Trophoblast cell (in vitro differentiated cells and primary cell): ENCODE data around the gene C4A.
A peak's percentile ranks its signal among the peaks of the same experiment; 100 is the strongest.

Source experiments
- DNase-seq, 2 donors: peaks; one replicate each; pipeline ENCODE4 v3.0.0-alpha.2; 2016
- H2AFZ ChIP-seq: 2 replicates; pipeline ENCODE4 v1.6.1; 2013; ENCODE audit warnings: low read length, moderate library complexity, mild to moderate bottlenecking; ENCODE audit not compliant: insufficient read depth, poor library complexity
- H2AK5ac ChIP-seq: 2 replicates; pipeline ENCODE4 v1.6.1; 2013; ENCODE audit warnings: mild to moderate bottlenecking, low read length
- H2BK120ac ChIP-seq: 2 replicates; pipeline ENCODE4 v1.6.1; 2013; ENCODE audit warnings: low read length, mild to moderate bottlenecking, moderate library complexity; ENCODE audit not compliant: insufficient read depth, poor library complexity
- H2BK12ac ChIP-seq: 2 replicates; pipeline ENCODE4 v1.6.1; 2013; ENCODE audit warnings: mild to moderate bottlenecking, low read length, moderate library complexity
- H2BK5ac ChIP-seq: 2 replicates; pipeline ENCODE4 v1.6.1; 2013; ENCODE audit warnings: low read length, low read depth, moderate library complexity, mild to moderate bottlenecking; ENCODE audit not compliant: poor library complexity
- H3K14ac ChIP-seq: 2 replicates; pipeline ENCODE4 v1.6.1; 2013; ENCODE audit warnings: mild to moderate bottlenecking, low read length
- H3K18ac ChIP-seq: 2 replicates; pipeline ENCODE4 v1.6.1; 2013; ENCODE audit warnings: mild to moderate bottlenecking, low read length
- H3K23ac ChIP-seq: 2 replicates; pipeline ENCODE4 v1.6.1; 2013; ENCODE audit warnings: low read length
- H3K27ac ChIP-seq: 2 replicates; pipeline ENCODE4 v1.5.1; 2013; ENCODE audit warnings: low read depth, mild to moderate bottlenecking, inconsistent platforms, low read length, moderate library complexity
- H3K27me3 ChIP-seq: 2 replicates; pipeline ENCODE4 v1.6.1; 2013; ENCODE audit warnings: inconsistent platforms, mild to moderate bottlenecking, low read length, moderate library complexity; ENCODE audit not compliant: insufficient read depth
- H3K36me3 ChIP-seq, 2 experiments: 1 replicate in 1 of 2; 2 replicates in 1 of 2; pipeline ENCODE4 v1.6.1; 2013; ENCODE audit warnings: low read length in 2 of 2, mild to moderate bottlenecking in 2 of 2, moderate library complexity in 1 of 2; ENCODE audit not compliant: insufficient read depth in 2 of 2, control insufficient read depth in 1 of 2
- H3K4ac ChIP-seq: 2 replicates; pipeline ENCODE4 v1.6.1; 2013; ENCODE audit warnings: low read depth, mild to moderate bottlenecking, low read length, moderate library complexity
- H3K4me1 ChIP-seq, 2 experiments: 1 replicate in 1 of 2; 2 replicates in 1 of 2; pipeline ENCODE4 v1.6.1; 2013; ENCODE audit warnings: low read length in 2 of 2, mild to moderate bottlenecking in 2 of 2, moderate library complexity in 1 of 2; ENCODE audit not compliant: insufficient read depth in 2 of 2, control insufficient read depth in 1 of 2
- H3K4me2 ChIP-seq: 2 replicates; pipeline ENCODE4 v1.6.1; 2013; ENCODE audit warnings: inconsistent platforms, mild to moderate bottlenecking, low read length, moderate library complexity
- H3K4me3 ChIP-seq: 2 replicates; pipeline ENCODE4 v1.5.1; 2013; ENCODE audit warnings: mild to moderate bottlenecking, low read depth, low read length, inconsistent platforms
- H3K79me1 ChIP-seq: one replicate; pipeline ENCODE4 v1.6.1; 2013; ENCODE audit warnings: low read length
- H3K79me2 ChIP-seq: 2 replicates; pipeline ENCODE4 v1.6.1; 2013; ENCODE audit warnings: low read length, mild to moderate bottlenecking; ENCODE audit not compliant: control insufficient read depth, insufficient read depth, poor library complexity
- H3K9ac ChIP-seq: 2 replicates; pipeline ENCODE4 v1.6.1; 2013; ENCODE audit warnings: mild to moderate bottlenecking, low read length
- H3K9me3 ChIP-seq: 2 replicates; pipeline ENCODE4 v1.6.1; 2013; ENCODE audit warnings: low read depth, mild to moderate bottlenecking, control low read depth, inconsistent platforms, low read length; ENCODE audit not compliant: insufficient read depth
- H4K12ac ChIP-seq: 2 replicates; pipeline ENCODE4 v1.6.1; 2013; ENCODE audit warnings: low read depth, mild to moderate bottlenecking, low read length, moderate library complexity
- H4K8ac ChIP-seq: 2 replicates; pipeline ENCODE4 v1.6.1; 2013; ENCODE audit warnings: low read depth, mild to moderate bottlenecking, low read length, moderate library complexity
- H4K91ac ChIP-seq: one replicate; pipeline ENCODE4 v1.6.1; 2013; ENCODE audit warnings: low read depth, mild to moderate bottlenecking, low read length, moderate library complexity
- WGBS: extraction: QIAGEN DNeasy Blood & Tissue Kit; methylation state at CpG from one replicate; pipeline ENCODE4 v1.1.7; 2013; ENCODE audit warnings: missing lambda C conversion rate; ENCODE audit not compliant: insufficient read length, insufficient coverage; ENCODE audit errors: extremely low coverage; 5-methylcytosine and 5-hydroxymethylcytosine counted together

C4A gene

GRCh38 chr6:31958741-31959739, 22.8 kb upstream of the C4A start, which contains the start of the genes NELFE and SKIC2:
Gene NELFE, minus strand, starts transcription at chr6:31958971. Its CDS starts 525 bp downstream, at chr6:31958446.
Gene SKIC2, plus strand, starts transcription at chr6:31959175. Its CDS starts 18 bp downstream, at chr6:31959193.
- WGBS = no CpG with 5 or more reads among the region's 59 CpGs

GRCh38 chr6:31961616-31962015, 20.2 kb upstream of the C4A start:
- Histone ChIP-seq H3K4me2 (no peak overlapping the region), H3K4ac (no peak overlapping the region), H3K36me3 (peaks cover 52 to 58% of the 10 kb centered on the region in 2 experiments), H3K79me1 (peaks cover 7% of the 10 kb centered on the region), H3K14ac (no peak overlapping the region), H2AFZ (no peak overlapping the region), H3K4me1 (peaks cover 8 to 11% of the 10 kb centered on the region in 2 experiments), H2AK5ac (no peak overlapping the region), H3K9me3 (no peaks in the 10 kb centered on the region), H3K79me2 (peaks cover 12% of the 10 kb centered on the region), H3K23ac (no peak overlapping the region), H4K12ac (no peak overlapping the region), H2BK12ac (no peak overlapping the region), H3K18ac (no peak overlapping the region), H3K4me3 (no peak overlapping the region), H2BK5ac (no peak overlapping the region), H4K8ac (no peak overlapping the region), H3K27me3 (no peaks in the 10 kb centered on the region), H2BK120ac (no peak overlapping the region), H3K9ac (no peak overlapping the region), H4K91ac (no peak overlapping the region), H3K27ac (no peak overlapping the region)
- no CpG with 5 or more reads among the region's 12 CpGs for WGBS
- DNase-seq = no peak

More at GRCh38 chr6:31958741-31959739, 22.8 kb upstream of the C4A start, which contains the start of the genes NELFE and SKIC2:
- Histone ChIP-seq H3K9me3 (no peaks in the 10 kb centered on the region), H2BK120ac (peak within 1 kb of the TSS; percentile 48), H4K12ac (peak within 1 kb of the TSS; percentile 91), H3K79me1 (peaks cover 7% of the 10 kb centered on the region), H3K9ac (peak within 1 kb of the TSS; percentile 94), H3K23ac (no peak within 1 kb of the TSS), H2AFZ (peak within 1 kb of the TSS; percentile 95), H2BK5ac (peak within 1 kb of the TSS; percentile 51), H4K91ac (peak within 1 kb of the TSS; percentile 89), H3K27ac (peak within 1 kb of the TSS; percentile 48), H3K4me3 (peak within 1 kb of the TSS; percentile 95), H3K14ac (peak within 1 kb of the TSS; percentile 85), H3K27me3 (no peaks in the 10 kb centered on the region), H3K4me2 (peak within 1 kb of the TSS; percentile 82), H3K4me1 (peaks cover 8 to 11% of the 10 kb centered on the region in 2 experiments), H3K18ac (peak within 1 kb of the TSS; percentile 80), H4K8ac (peak within 1 kb of the TSS; percentile 95), H2BK12ac (peak within 1 kb of the TSS; percentile 51), H3K36me3 (peaks cover 52 to 56% of the 10 kb centered on the region in 2 experiments), H3K4ac (peak within 1 kb of the TSS; percentile 93), H2AK5ac (peak within 1 kb of the TSS; percentile 97), H3K79me2 (peaks cover 12% of the 10 kb centered on the region)
- DNase-seq = peak; percentile 99

GRCh38 chr6:31963921-31964320, 17.9 kb upstream of the C4A start:
- Histone ChIP-seq H3K4ac (no peak overlapping the region), H2BK12ac (no peak overlapping the region), H4K8ac (no peak overlapping the region), H2AFZ (no peak overlapping the region), H3K14ac (no peak overlapping the region), H3K36me3 (peaks cover 72 to 78% of the 10 kb centered on the region in 2 experiments), H3K4me1 (peaks cover 5 to 8% of the 10 kb centered on the region in 2 experiments), H3K27ac (no peak overlapping the region), H2AK5ac (no peak overlapping the region), H4K12ac (no peak overlapping the region), H3K18ac (no peak overlapping the region), H3K9ac (no peak overlapping the region), H4K91ac (no peak overlapping the region), H2BK5ac (no peak overlapping the region), H3K79me1 (peaks cover 4% of the 10 kb centered on the region), H3K27me3 (no peaks in the 10 kb centered on the region), H3K9me3 (no peaks in the 10 kb centered on the region), H3K23ac (no peak overlapping the region), H3K79me2 (peaks cover 4% of the 10 kb centered on the region), H3K4me2 (no peak overlapping the region), H3K4me3 (no peak overlapping the region), H2BK120ac (no peak overlapping the region)
- DNase-seq = no peak
- no CpG with 5 or more reads among the region's 19 CpGs for WGBS

GRCh38 chr6:31965700-31966099, 16.2 kb upstream of the C4A start:
- no peak overlapping the region for H2AK5ac ChIP-seq
- no peak overlapping the region for H4K8ac ChIP-seq
- no peak overlapping the region for H3K23ac ChIP-seq
- H3K79me2 ChIP-seq = no peaks in the 10 kb centered on the region
- no peak for DNase-seq
- no peak overlapping the region for H3K9ac ChIP-seq
- H2BK12ac ChIP-seq = no peak overlapping the region
- no peak overlapping the region for H3K27ac ChIP-seq
- H3K79me1 ChIP-seq = no peaks in the 10 kb centered on the region
- no peak overlapping the region for H3K18ac ChIP-seq
- no peaks in the 10 kb centered on the region for H3K4me1 ChIP-seq
- no peak overlapping the region for H3K4ac ChIP-seq
- H3K9me3 ChIP-seq = no peaks in the 10 kb centered on the region
- no peak overlapping the region for H4K91ac ChIP-seq
- WGBS = no CpG with 5 or more reads among the region's 13 CpGs
- peaks cover 82 to 87% of the 10 kb centered on the region in 2 experiments for H3K36me3 ChIP-seq
- no peak overlapping the region for H2AFZ ChIP-seq
- H3K14ac ChIP-seq = no peak overlapping the region
- H3K4me3 ChIP-seq = no peak overlapping the region
- H2BK5ac ChIP-seq = no peak overlapping the region
- H3K27me3 ChIP-seq = no peaks in the 10 kb centered on the region
- H3K4me2 ChIP-seq = no peak overlapping the region
- H4K12ac ChIP-seq = no peak overlapping the region
- no peak overlapping the region for H2BK120ac ChIP-seq
